Measurements from ENCODE around the gene RCOR1. TPM values are rescaled to one million over a fixed set of nuclear protein-coding genes. Genes with fewer than 3 reads are reported as not detected.

The RCOR1 gene
- total and polyA plus RNA-seq, 2 of the 8 experiments (the other 6 are each of a cell fraction or from before 2014, with no cell fraction given) = 12.3 to 26.3 TPM

DNA sequence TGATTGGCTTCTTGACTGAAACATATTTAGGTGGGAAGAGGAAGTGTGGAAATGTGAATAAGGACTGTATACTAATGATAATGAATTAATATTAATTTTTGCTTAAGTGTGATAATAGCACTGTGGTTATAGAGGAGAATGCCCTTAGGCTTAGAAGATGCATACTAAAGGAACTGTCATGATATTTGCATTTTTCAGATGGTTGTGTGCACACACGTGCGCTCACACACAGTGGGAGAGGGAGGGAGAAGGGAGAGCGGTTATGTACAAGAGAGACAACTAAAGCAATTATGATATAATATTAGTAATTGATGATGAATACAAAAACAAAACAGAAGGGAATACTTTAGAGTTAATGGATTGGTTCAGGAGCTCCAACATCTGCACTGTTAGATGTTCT, 54.2 kb downstream of the RCOR1 start:
- H4K91ac ChIP-seq (replicated peaks; ENCODE audit: insufficient read length, low read length) = no peak overlapping the region
- H2BK15ac ChIP-seq (ENCODE audit: low read length) = no peak overlapping the region
- H2AFZ ChIP-seq (ENCODE audit: low read length) = no peak overlapping the region
- peaks cover 13 to 92% of the 10 kb centered on the region in 2 experiments; a peak in 3 of 4 replicates for H3K79me2 ChIP-seq (ENCODE audit: control insufficient read depth in 1 of 2, insufficient read depth in 2 of 2, low read length in 2 of 2)
- H3K4ac ChIP-seq (replicated peaks; ENCODE audit: insufficient read length, low read depth, low read length) = no peak overlapping the region
- no peak for DNase-seq (ENCODE audit: low read depth in 1 of 2, low spot score in 2 of 2)
- peaks cover 9 to 16% of the 10 kb centered on the region in 2 experiments for H4K20me1 ChIP-seq (replicated peaks in 1 of 2; ENCODE audit: control insufficient read depth in 1 of 2, insufficient read depth in 2 of 2, low read length in 2 of 2)
- H3K27me3 ChIP-seq (replicated peaks in 1 of 4; ENCODE audit: control insufficient read depth in 3 of 4, extremely low read depth in 1 of 4, insufficient read depth in 3 of 4, low read length in 3 of 4) = no peaks in the 10 kb centered on the region
- no peak overlapping the region for H3K4me2 ChIP-seq (ENCODE audit: insufficient read depth in 1 of 2, low read depth in 2 of 2, low read length in 2 of 2)
- POLR2A ChIA-PET (ENCODE audit: partially characterized antibody) = interaction anchor here (1.7 kb wide), 1 partner anchor 9 kb away, joined by 8 read pairs; no protein-coding TSS in a partner anchor
- H2AK5ac ChIP-seq (ENCODE audit: low read depth, low read length) = no peak overlapping the region
- H3K9ac ChIP-seq (replicated peaks in 1 of 4; ENCODE audit: extremely low read depth in 1 of 4, low read depth in 3 of 4, low read length in 3 of 4) = no peak overlapping the region
- no peaks in the 10 kb centered on the region for H3K23me2 ChIP-seq (ENCODE audit: low read depth, low read length)
- H3K9me3 ChIP-seq (ENCODE audit: insufficient read depth in 2 of 2, low read depth in 1 of 2, low read length in 1 of 2) = no peaks in the 10 kb centered on the region
- H3K23ac ChIP-seq (ENCODE audit: insufficient read length) = no peak overlapping the region
- CTCF ChIA-PET (ENCODE audit: partially characterized antibody) = interaction anchor here (1.7 to 4.0 kb wide), 2 partner anchors 16 to 51 kb away, joined by 5 to 18 read pairs; no protein-coding TSS in a partner anchor
- H2BK5ac ChIP-seq (ENCODE audit: low read depth, low read length) = no peak overlapping the region
- WGBS, 2 experiments (ENCODE audit: extremely low coverage in 1 of 2, insufficient coverage in 1 of 2, insufficient read length in 1 of 2, insufficient replicate concordance in 2 of 2, low coverage in 1 of 2, low lambda C conversion rate in 2 of 2, missing lambda C conversion rate in 1 of 2) = 92% methylated on average over 3 of the region's 3 CpGs; no CpG with 5 or more reads in 1 of the 2 experiments
- no peak for FAIRE-seq
- no peak overlapping the region for H3K4me3 ChIP-seq (ENCODE audit: extremely low read depth in 1 of 4, insufficient read depth in 2 of 4, low read depth in 3 of 4, low read length in 4 of 4)
- no peak overlapping the region for H3K18ac ChIP-seq (ENCODE audit: extremely low read depth, low read length)
- H3K36me3 ChIP-seq (ENCODE audit: control insufficient read depth in 2 of 4, insufficient read depth in 4 of 4, low read length in 3 of 4) = no peaks in the 10 kb centered on the region
- no peak overlapping the region for H2BK12ac ChIP-seq (ENCODE audit: low read depth, low read length)
- no peak overlapping the region for H3K14ac ChIP-seq (ENCODE audit: insufficient read length)
- peaks cover 0 to 12% (median 5%) of the 10 kb centered on the region in 4 experiments; a peak in 4 of 7 replicates for H3K4me1 ChIP-seq (replicated peaks in 1 of 4; ENCODE audit: control insufficient read depth in 3 of 4, insufficient read depth in 4 of 4, low read length in 3 of 4)
- no peak overlapping the region for H2BK20ac ChIP-seq (ENCODE audit: low read length)
- H3K27ac ChIP-seq (ENCODE audit: low read depth, low read length) = no peak overlapping the region
- H3K56ac ChIP-seq (replicated peaks; ENCODE audit: insufficient read length, low read depth, low read length) = no peak overlapping the region
- H3K79me1 ChIP-seq (ENCODE audit: low read depth, low read length) = peaks cover 10% of the 10 kb centered on the region
- H4K8ac ChIP-seq (ENCODE audit: extremely low read depth, insufficient read depth, low read length) = no peak overlapping the region
- H2BK120ac ChIP-seq (replicated peaks; ENCODE audit: low read depth, low read length) = no peak overlapping the region
- no peak overlapping the region for H4K5ac ChIP-seq (ENCODE audit: insufficient read length, low read depth, low read length)
- TF ChIP-seq SIN3A (conservative IDR thresholded peaks at IDR 0.05 in 1 of 2, IDR thresholded peaks at IDR 0.05 in 1 of 2; ENCODE audit: low read depth in 1 of 2, low read length in 2 of 2) = no peak
- TF ChIP-seq SUZ12 (IDR thresholded peaks at IDR 0.05; ENCODE audit: low read length) = no peak
- TF ChIP-seq PHF8 (conservative IDR thresholded peaks at IDR 0.05; ENCODE audit: low read depth, low read length) = no peak
- TF ChIP-seq TCF12 (IDR thresholded peaks at IDR 0.05; ENCODE audit: low read depth, low read length) = no peak
- no peak for TF ChIP-seq JUND (IDR thresholded peaks at IDR 0.05; ENCODE audit: low read length)
- no peak for TF ChIP-seq RNF2 (IDR thresholded peaks at IDR 0.05; ENCODE audit: borderline replicate concordance, low read depth, low read length, missing control alignments, poor library complexity, severe bottlenecking)
- TF ChIP-seq POU5F1 (IDR thresholded peaks at IDR 0.05; ENCODE audit: low read depth, low read length) = no peak
- TF ChIP-seq SP4 (IDR thresholded peaks at IDR 0.05; ENCODE audit: low read length) = no peak
- TF ChIP-seq SP1 (IDR thresholded peaks at IDR 0.05; ENCODE audit: low read depth, low read length) = no peak
- TF ChIP-seq TAF1 (IDR thresholded peaks at IDR 0.05; ENCODE audit: low read depth, low read length) = no peak
- no peak for TF ChIP-seq SAP30 (IDR thresholded peaks at IDR 0.05; ENCODE audit: insufficient read depth, insufficient replicate concordance, low read length)
- TF ChIP-seq SRF (IDR thresholded peaks at IDR 0.05; ENCODE audit: low read depth, low read length) = no peak
- TF ChIP-seq FOSL1 (IDR thresholded peaks at IDR 0.05; ENCODE audit: insufficient read depth, low read depth, low read length) = no peak
- no peak for TF ChIP-seq RAD21 (IDR thresholded peaks at IDR 0.05 in 1 of 2, conservative IDR thresholded peaks at IDR 0.05 in 1 of 2; ENCODE audit: low read depth in 2 of 2, low read length in 2 of 2)
